GM18519 (cell line): ENCODE data around the gene GUCA2B.

Experiments
- ATAC-seq: cut with Tn5 transposase; IDR thresholded peaks from one replicate; pipeline ENCODE4 v1.9.1; 2021; ENCODE audit warnings: mild to moderate bottlenecking, moderate library complexity; ENCODE audit not compliant: unreplicated experiment, low FRiP score

GUCA2B gene

DNA sequence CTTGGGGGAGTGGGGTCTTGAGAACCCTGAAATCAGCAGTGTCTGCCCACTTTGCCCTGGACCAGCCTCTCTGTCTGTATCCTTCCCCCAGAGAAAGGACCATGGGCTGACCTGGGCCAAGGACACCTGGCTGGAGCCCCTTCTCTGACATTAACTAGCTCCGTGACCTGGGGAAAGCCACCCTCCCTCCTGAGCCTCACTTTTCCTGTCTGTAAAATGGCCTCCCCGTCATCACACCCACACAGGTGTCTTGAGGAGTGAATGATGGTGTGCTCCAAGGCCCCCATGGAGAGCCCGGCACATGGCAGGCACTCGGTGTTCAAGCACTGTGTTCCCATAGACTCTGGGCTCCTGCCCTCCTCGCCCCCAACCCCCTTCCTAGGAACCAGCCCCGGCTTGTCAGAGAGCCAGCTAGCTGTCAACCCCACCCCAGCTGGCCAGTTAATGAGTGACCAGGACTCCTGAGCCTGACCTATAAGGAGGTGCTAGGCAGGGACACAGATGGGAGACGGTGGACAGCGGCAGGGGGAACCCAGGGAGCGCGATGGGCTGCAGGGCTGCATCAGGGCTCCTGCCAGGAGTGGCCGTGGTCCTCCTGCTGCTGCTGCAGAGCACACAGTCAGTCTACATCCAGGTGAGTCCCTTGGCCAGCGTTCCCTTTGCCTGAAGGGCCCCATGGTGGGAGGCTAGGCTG is at the start of gene GUCA2B:
Gene GUCA2B, plus strand, starts transcription at position 504 of the 694 bp plus-strand sequence. Its CDS starts 41 bp downstream, at position 545.
- ATAC-seq, result no peak

- ATAC-seq, result no peak
Observed at GRCh38 chr1:42105025-42105424, 48.2 kb upstream of the GUCA2B start.

DNA sequence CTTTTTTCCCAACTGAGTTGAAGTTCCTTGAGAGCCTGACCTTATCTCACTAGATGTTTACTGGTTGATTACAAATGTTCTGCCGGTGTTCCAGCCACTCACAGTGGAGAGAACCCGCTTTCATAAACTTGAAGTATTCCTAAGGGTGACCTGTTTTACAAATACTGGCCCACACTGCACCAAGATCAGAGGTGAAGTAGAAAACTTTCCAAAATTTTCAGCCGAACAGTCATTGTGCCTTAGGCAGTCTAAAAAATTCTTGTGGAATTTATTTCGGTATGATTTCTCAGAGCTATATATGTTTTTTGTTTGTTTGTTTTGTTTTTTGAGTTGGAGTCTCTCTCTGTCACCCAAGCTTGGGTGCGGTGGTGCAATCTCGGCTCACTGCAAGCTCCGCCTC is 44.9 kb upstream of the GUCA2B start:
- ATAC-seq, result no peak

DNA sequence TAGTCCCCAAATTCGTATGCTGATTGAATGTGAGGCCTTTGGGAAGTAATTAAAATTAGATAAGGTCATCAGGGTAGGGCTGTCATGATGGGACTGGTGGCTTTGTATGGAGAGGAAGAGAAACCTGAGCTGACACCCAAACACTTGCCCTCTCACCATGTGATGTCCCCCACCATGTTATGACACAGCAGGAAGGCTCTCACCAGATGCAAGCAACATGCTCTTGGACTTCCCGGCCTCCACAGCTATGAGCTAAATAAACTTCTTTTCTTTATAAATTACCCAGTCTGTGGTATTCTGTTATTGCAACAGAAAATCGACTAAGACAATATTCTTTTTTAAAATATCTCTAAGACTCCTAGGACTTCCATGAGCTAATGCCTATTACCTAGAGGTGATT is 43.6 kb upstream of the GUCA2B start:
- no peak for ATAC-seq

- ATAC-seq, result no peak
Observed at GRCh38 chr1:42114229-42114628, 39.0 kb upstream of the GUCA2B start.

- ATAC-seq, result no peak
Observed at GRCh38 chr1:42117214-42117613, 36.0 kb upstream of the GUCA2B start.

DNA sequence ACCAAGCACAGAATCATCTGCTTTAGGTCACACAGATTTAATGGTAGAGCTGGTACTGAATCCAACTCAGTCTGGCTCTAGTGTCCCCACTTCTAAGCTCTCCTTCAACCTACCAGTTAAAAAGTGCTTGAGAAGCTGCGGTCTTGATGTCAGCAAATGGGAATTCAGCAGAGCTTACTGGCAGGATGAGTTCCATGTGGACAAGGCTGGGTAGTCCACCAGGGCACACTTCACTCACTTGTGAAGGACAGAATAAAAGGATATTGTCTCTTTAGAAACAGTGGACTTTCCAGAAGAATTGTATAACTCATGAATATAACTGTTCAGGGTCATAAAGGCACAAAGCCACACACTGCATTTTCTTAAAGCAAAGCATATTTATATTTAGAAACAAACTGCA is 35.1 kb upstream of the GUCA2B start:
- no peak for ATAC-seq

DNA sequence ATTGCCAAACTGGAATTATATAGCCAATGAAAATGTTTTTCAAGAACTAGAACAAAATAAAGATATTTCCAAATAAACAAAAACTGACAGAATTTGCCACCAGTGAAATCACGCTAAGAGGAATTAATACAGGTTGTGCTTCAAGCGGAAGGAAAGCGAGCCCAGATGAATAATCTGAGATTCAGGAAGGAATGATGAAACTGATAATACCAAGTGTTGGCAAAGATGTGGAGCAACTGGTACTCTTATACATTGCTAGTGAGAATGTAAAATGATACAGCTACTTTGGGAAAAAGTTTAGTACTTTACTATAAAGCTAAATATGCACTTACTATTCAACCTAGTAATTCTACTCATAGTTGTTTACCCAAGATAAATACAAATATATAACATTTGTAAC is 30.8 kb upstream of the GUCA2B start:
- ATAC-seq, result no peak

GRCh38 chr1:42125552-42125951 is 27.7 kb upstream of the GUCA2B start:
- no peak for ATAC-seq

GRCh38 chr1:42127767-42128166 is 25.4 kb upstream of the GUCA2B start:
- ATAC-seq, result no peak

- no peak for ATAC-seq
Observed at GRCh38 chr1:42128499-42128898, 24.7 kb upstream of the GUCA2B start.

DNA sequence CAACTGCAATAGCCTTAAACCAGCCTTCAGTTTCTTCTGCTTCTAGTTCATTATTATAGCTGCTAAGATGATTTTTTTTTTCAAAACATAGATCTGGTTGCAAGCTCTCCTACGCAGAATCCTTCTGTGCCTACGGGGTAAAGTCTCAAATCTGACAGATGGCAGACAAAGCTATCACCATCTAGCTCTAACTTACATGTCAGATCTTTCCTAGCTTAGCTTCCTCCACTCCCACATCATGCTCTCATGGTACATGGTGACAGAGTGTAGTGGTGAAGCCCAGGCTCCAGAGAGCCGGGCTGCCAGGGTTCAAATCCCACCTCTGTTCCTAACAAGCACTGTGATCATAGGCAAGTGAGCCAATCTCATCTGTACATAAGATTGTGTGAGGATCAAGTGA is 24.2 kb upstream of the GUCA2B start:
- ATAC-seq, result no peak

DNA sequence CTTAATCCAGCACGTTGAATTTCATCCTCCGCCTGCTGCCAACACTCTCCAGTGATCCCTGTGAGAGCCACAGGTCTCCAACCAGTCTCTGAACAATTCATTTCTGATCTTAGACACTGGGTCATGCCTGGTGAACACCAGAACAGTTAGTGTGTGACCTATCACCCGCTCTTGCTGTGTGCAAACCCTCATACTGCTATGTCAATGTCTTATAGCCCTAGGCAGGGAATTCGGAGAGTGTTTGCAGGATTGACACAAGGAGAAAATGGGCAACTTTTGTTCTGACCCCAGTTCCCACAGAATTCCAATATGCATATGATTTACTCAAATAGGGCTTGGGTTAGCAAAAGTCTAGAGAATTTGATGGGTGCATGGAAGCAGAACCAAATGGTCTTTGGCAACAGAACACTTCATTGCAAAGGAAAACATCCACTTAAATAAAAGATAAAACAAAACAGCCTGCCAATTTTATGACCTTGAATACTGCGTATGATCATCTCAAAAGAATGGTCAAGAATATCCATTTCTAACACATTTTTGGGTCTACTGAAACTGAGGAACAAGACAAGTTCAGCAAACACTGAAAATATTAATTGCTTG is 23.0 kb upstream of the GUCA2B start:
- no peak for ATAC-seq

GRCh38 chr1:42133390-42133789 is 19.8 kb upstream of the GUCA2B start:
- ATAC-seq, result no peak

GRCh38 chr1:42133809-42134526 is 19.2 kb upstream of the GUCA2B start:
- no peak for ATAC-seq

DNA sequence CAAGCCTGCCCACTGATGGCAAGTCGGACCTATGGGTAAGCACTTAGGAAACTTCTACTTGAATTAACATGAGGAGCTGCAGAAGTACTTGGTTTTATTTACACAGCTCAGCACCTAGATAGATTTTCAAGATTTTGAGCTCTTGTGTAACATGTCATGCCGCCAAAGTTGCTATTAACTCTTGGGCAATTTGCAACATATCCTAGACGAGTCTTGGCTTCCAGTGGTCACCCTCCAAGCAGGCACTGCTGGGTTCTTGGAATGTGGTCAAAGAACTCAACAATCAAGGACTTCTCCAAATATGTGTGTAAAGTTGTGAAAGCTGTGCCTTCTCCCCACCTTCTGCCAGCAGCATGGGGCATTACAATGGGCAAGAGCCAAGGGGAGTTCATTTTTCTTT is 17.8 kb upstream of the GUCA2B start:
- no peak for ATAC-seq

DNA sequence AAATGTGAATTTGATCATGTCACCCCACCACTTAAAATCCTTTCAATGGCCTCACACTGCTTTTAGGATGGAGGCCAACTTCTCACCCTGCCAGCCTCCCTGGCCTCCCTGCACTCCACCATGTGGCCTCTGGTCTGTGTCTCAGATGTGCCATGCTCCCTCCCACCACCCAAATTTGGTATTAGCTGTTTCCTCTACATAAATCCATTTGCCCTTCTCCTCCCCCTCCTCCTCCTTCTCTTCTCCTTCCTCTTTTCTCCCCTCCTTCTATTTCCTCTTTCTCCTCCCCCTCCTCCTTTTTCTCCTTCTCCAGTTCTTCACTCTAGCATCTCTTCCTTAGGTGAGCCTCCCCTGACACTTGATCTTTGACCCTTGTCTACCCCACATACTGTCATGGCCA is 16.7 kb upstream of the GUCA2B start:
- ATAC-seq, result no peak

DNA sequence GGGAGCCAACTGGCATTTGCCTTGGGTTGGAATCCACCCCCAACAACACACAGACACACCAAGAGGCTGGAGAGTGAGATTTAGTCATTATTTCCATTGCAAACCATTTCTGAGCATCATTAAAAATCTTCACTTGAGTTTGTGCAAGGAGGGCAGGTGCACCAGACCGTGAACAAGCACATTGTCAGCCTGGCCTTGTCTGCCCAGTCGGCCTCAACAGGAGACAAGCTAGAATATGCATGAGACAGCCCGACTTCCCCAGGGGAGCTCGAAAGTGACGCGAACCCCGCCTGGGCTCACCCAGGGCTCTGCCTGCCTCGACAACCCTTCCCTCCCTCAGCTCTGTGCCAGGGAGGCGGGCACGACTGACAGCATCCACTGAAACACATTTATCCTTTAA is 15.4 kb upstream of the GUCA2B start:
- no peak for ATAC-seq

- no peak for ATAC-seq
Observed at GRCh38 chr1:42138586-42138985, 14.6 kb upstream of the GUCA2B start.

- no peak for ATAC-seq
Observed at GRCh38 chr1:42139444-42139843, 13.8 kb upstream of the GUCA2B start.

GRCh38 chr1:42140191-42140590 is 13.0 kb upstream of the GUCA2B start:
- ATAC-seq, result no peak

DNA sequence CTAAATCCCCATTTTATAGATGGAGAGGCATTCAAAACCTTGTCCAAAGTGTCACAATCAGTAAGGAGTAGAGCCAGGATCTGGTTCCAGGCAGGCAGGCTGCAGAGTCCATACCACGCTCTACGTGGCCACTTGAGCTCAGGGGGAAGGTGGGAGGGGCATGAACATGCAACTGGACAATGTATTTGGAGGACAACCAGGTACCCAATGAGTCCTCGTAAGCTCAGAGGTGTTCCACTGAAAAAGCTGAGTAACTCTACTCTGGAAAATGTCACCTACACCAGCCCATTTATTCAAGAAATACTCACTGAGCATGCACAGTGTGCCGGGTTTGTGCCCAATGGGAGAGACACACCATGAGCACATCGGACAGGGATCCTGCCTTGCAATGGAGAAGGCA is 11.2 kb upstream of the GUCA2B start:
- ATAC-seq, result no peak
